Mesenchymal stem cell (in vitro differentiated cells and primary cell): Measurements from ENCODE around the gene IGF2.

ENCODE experiments used
- DNase-seq: peaks from one replicate; pipeline ENCODE4 v3.0.0-alpha.2; 2013
- H2AFZ ChIP-seq: one replicate; pipeline ENCODE4 v1.6.1; 2013; ENCODE audit warnings: low read depth, mild to moderate bottlenecking, control low read depth, inconsistent platforms, low read length, moderate library complexity
- H2AK5ac ChIP-seq: 2 replicates; pipeline ENCODE4 v1.6.1; 2013; ENCODE audit warnings: low read length, moderate library complexity, mild to moderate bottlenecking, inconsistent platforms; ENCODE audit not compliant: severe bottlenecking
- H2BK120ac ChIP-seq: one replicate; pipeline ENCODE4 v1.6.1; 2013; ENCODE audit warnings: low read depth, mild to moderate bottlenecking, inconsistent platforms, low read length, moderate library complexity
- H2BK12ac ChIP-seq, 2 experiments: one replicate each; pipeline ENCODE4 v1.6.1; 2013; ENCODE audit warnings: inconsistent platforms in 2 of 2, low read length in 2 of 2, mild to moderate bottlenecking in 2 of 2, moderate library complexity in 2 of 2, control low read depth in 1 of 2
- H2BK15ac ChIP-seq: one replicate; pipeline ENCODE4 v1.6.1; 2013; ENCODE audit warnings: mild to moderate bottlenecking, low read depth, inconsistent platforms; ENCODE audit not compliant: poor library complexity, severe bottlenecking
- H2BK5ac ChIP-seq: 2 replicates; pipeline ENCODE4 v1.6.1; 2013; ENCODE audit warnings: low read depth, mild to moderate bottlenecking, low read length, control low read depth, inconsistent platforms; ENCODE audit not compliant: poor library complexity, severe bottlenecking
- H3K14ac ChIP-seq, 2 experiments: one replicate each; pipeline ENCODE4 v1.6.1; 2013; ENCODE audit warnings: inconsistent platforms in 2 of 2, low read length in 2 of 2, control low read depth in 1 of 2, mild to moderate bottlenecking in 1 of 2, moderate library complexity in 1 of 2
- H3K18ac ChIP-seq, 2 experiments: one replicate each; pipeline ENCODE4 v1.6.1; 2013; ENCODE audit warnings: inconsistent platforms in 2 of 2, low read length in 2 of 2, control low read depth in 1 of 2, low read depth in 1 of 2, mild to moderate bottlenecking in 1 of 2
- H3K23ac ChIP-seq, 2 experiments: one replicate each; pipeline ENCODE4 v1.6.1; 2013; ENCODE audit warnings: inconsistent platforms in 2 of 2, low read length in 2 of 2, mild to moderate bottlenecking in 2 of 2, moderate library complexity in 2 of 2, control low read depth in 1 of 2
- H3K27ac ChIP-seq: 2 replicates; pipeline ENCODE4 v1.5.1; 2013; ENCODE audit warnings: mild to moderate bottlenecking, moderate library complexity, low read length, control low read depth, inconsistent platforms; ENCODE audit not compliant: poor library complexity, severe bottlenecking
- H3K27me3 ChIP-seq, 2 experiments: 2 replicates each; pipeline versions ENCODE4 v1.6.1 to v1.7.0; 2013; ENCODE audit warnings: low read length in 2 of 2, mild to moderate bottlenecking in 2 of 2, moderate library complexity in 2 of 2, control low read depth in 1 of 2, inconsistent platforms in 1 of 2; ENCODE audit not compliant: control insufficient read depth in 1 of 2, insufficient read depth in 1 of 2
- H3K36me3 ChIP-seq, 2 experiments: 2 replicates each; pipeline versions ENCODE4 v1.6.1 to v1.7.0; 2013; ENCODE audit warnings: low read length in 2 of 2, control low read depth in 1 of 2, inconsistent platforms in 1 of 2, low read depth in 1 of 2, mild to moderate bottlenecking in 1 of 2; ENCODE audit not compliant: insufficient read depth in 2 of 2, control insufficient read depth in 1 of 2
- H3K4ac ChIP-seq, 2 experiments: one replicate each; pipeline ENCODE4 v1.6.1; 2013; ENCODE audit warnings: inconsistent platforms in 2 of 2, low read length in 2 of 2, mild to moderate bottlenecking in 2 of 2, moderate library complexity in 2 of 2, control low read depth in 1 of 2, low read depth in 1 of 2
- H3K4me1 ChIP-seq: 2 replicates; pipeline ENCODE4 v1.6.1; 2013; ENCODE audit warnings: low read depth, low read length, control low read depth; ENCODE audit not compliant: control insufficient read depth, insufficient read depth
- H3K4me2 ChIP-seq: 2 replicates; pipeline ENCODE4 v1.6.1; 2013; ENCODE audit warnings: low read length, mild to moderate bottlenecking, inconsistent platforms; ENCODE audit not compliant: poor library complexity, severe bottlenecking
- H3K4me3 ChIP-seq, 2 experiments: 2 replicates each; pipeline versions ENCODE4 v1.5.1 to v1.7.0; 2013; ENCODE audit warnings: low read length in 2 of 2, mild to moderate bottlenecking in 2 of 2, control low read depth in 1 of 2, low read depth in 1 of 2; ENCODE audit not compliant: insufficient read depth in 1 of 2
- H3K79me1 ChIP-seq: replicated peaks from 2 replicates; pipeline ENCODE4 v1.6.1; 2013; ENCODE audit warnings: mild to moderate bottlenecking, control low read depth, low read length, inconsistent platforms; ENCODE audit not compliant: poor library complexity, severe bottlenecking
- H3K9ac ChIP-seq: 2 replicates; pipeline ENCODE4 v1.7.0; 2013; ENCODE audit warnings: mild to moderate bottlenecking, low read length, moderate library complexity
- H3K9me3 ChIP-seq: 2 replicates; pipeline ENCODE4 v1.7.0; 2013; ENCODE audit warnings: mild to moderate bottlenecking, low read length; ENCODE audit not compliant: control insufficient read depth
- H4K8ac ChIP-seq: one replicate; pipeline ENCODE4 v1.6.1; 2013; ENCODE audit warnings: inconsistent platforms, mild to moderate bottlenecking, low read length, moderate library complexity
- H4K91ac ChIP-seq: one replicate; pipeline ENCODE4 v1.6.1; 2013; ENCODE audit warnings: mild to moderate bottlenecking, low read length, inconsistent platforms
- WGBS: methylation state at CpG from one replicate; pipeline ENCODE4 v1.1.7; 2013; ENCODE audit warnings: mixed read lengths; 5-methylcytosine and 5-hydroxymethylcytosine counted together

Gene IGF2

DNA sequence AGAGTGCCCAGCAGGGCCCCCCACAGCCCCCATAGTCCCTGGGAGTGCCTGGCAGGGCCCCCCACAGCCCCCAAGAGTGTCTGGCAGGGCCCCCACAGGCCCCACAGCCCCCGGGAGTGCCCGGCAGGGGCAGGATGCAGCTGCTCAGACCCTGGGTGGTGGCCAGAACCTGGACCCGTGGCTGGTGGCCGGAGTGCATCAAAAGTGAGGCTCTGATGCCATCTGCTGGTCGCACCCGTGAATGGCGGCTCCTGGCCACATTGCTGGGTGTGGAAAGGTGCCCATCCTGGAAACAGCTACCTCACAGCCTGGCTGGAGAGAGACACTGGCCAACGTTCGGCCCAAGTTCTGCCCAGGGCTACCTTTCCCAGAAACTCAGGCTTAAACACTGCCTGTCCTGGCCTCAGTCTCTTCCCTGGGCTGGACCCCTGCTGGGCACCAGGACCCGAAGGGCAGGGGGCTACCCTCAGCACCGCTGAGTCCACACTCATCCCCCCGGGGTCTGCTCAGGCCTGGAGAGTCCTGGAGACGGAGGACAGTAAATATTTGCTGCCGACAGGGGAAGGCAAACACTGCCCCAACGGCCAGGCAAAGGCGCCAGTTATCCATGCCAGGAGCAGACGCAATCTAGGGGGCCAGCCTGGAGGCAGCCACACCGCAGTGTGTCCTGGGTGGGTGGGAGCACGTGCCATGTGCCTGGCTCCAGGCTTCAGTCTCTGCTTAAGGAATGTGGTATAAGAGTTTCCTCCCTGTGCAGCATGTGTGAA lies 17.4 kb upstream of the IGF2 start:
- no peak overlapping the region for H3K4me3 ChIP-seq
- H3K14ac ChIP-seq, result no peak overlapping the region
- no peak overlapping the region for H3K27ac ChIP-seq
- H2BK5ac ChIP-seq, result no peak overlapping the region
- no peaks in the 10 kb centered on the region for H3K79me1 ChIP-seq
- no peaks in the 10 kb centered on the region for H3K9me3 ChIP-seq
- H4K91ac ChIP-seq, result no peak overlapping the region
- H3K23ac ChIP-seq, result no peak overlapping the region
- 42% methylated on average over 19 of the region's 19 CpGs for WGBS
- no peak overlapping the region for H3K9ac ChIP-seq
- peak; percentile 48 for DNase-seq
- H2AFZ ChIP-seq, result no peak overlapping the region
- no peak overlapping the region for H3K4me2 ChIP-seq
- no peak overlapping the region for H2AK5ac ChIP-seq
- no peak overlapping the region for H3K4ac ChIP-seq
- H3K36me3 ChIP-seq, result no peaks in the 10 kb centered on the region
- no peak overlapping the region for H2BK12ac ChIP-seq
- no peak overlapping the region for H2BK15ac ChIP-seq
- H2BK120ac ChIP-seq, result no peak overlapping the region
- peaks cover 1% of the 10 kb centered on the region for H3K4me1 ChIP-seq
- no peak overlapping the region for H4K8ac ChIP-seq
- peaks cover 22 to 61% of the 10 kb centered on the region in 2 experiments for H3K27me3 ChIP-seq
- H3K18ac ChIP-seq, result no peak overlapping the region

DNA sequence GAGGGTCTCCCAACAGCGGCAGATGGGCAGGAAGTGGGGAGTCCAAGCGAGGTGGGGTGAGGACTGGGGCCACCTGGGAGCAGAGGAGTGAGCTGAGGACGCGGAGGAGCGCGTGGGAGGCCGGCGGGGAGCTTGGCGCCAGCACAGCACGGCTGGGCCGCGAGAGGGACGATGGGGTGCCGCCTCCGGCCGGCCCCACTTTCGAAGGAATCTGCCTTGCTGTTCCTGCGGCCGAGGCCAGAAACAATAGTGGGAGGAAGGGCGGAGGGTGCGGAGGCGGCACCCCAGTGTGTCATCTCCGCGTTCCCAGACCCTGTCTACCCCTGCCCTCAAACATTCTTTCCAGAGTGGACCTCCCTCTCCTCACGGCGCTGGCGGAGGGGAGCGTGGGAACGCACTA lies 16.3 kb upstream of the IGF2 start:
- Histone ChIP-seq H3K9ac (no peak overlapping the region), H3K23ac (no peak overlapping the region), H2AK5ac (no peak overlapping the region), H2AFZ (no peak overlapping the region), H2BK12ac (no peak overlapping the region), H2BK120ac (no peak overlapping the region), H3K4me2 (no peak overlapping the region), H4K91ac (no peak overlapping the region), H3K14ac (no peak overlapping the region), H3K36me3 (no peaks in the 10 kb centered on the region), H3K4ac (no peak overlapping the region), H3K79me1 (no peaks in the 10 kb centered on the region), H3K4me1 (peaks cover 2% of the 10 kb centered on the region), H2BK5ac (no peak overlapping the region), H3K27me3 (peaks cover 28 to 72% of the 10 kb centered on the region in 2 experiments), H4K8ac (no peak overlapping the region), H2BK15ac (no peak overlapping the region), H3K18ac (no peak overlapping the region), H3K9me3 (no peaks in the 10 kb centered on the region), H3K4me3 (no peak overlapping the region), H3K27ac (no peak overlapping the region)
- 74% methylated on average over 17 of the region's 29 CpGs for WGBS
- DNase-seq, result no peak

DNA sequence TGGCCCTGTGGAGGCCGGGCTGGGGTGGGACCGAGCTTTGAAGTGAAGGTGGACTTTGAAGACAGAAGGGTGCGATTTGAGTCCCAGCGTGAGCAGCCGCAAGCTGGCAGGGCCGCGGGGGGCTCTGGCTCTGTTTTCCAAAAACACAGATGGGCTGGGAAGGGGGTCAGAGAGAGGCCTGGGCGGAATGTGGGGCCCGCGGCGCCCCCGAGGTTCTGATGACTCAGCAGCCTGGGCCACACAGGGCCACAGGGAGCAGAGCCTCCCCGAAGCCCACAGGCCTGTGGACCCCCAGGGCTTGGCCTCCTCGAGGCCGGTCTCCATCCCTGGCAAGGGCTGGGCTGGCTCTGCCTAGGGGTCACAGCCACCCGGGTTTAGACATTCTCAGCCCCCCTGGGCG lies 15.7 kb upstream of the IGF2 start:
- Histone ChIP-seq H3K9ac (no peak overlapping the region), H3K14ac (no peak overlapping the region), H3K23ac (no peak overlapping the region), H3K79me1 (no peaks in the 10 kb centered on the region), H3K4me3 (no peak overlapping the region), H2AK5ac (no peak overlapping the region), H3K4me2 (no peak overlapping the region), H3K4me1 (peaks cover 4% of the 10 kb centered on the region), H3K27me3 (peaks cover 31 to 73% of the 10 kb centered on the region in 2 experiments), H3K36me3 (no peaks in the 10 kb centered on the region), H3K27ac (no peak overlapping the region), H3K4ac (no peak overlapping the region), H2BK5ac (no peak overlapping the region), H3K18ac (no peak overlapping the region), H2BK120ac (no peak overlapping the region), H4K91ac (no peak overlapping the region), H3K9me3 (no peaks in the 10 kb centered on the region), H2AFZ (no peak overlapping the region), H2BK15ac (no peak overlapping the region), H4K8ac (no peak overlapping the region), H2BK12ac (no peak overlapping the region)
- 88% methylated on average over 15 of the region's 17 CpGs for WGBS
- no peak for DNase-seq

DNA sequence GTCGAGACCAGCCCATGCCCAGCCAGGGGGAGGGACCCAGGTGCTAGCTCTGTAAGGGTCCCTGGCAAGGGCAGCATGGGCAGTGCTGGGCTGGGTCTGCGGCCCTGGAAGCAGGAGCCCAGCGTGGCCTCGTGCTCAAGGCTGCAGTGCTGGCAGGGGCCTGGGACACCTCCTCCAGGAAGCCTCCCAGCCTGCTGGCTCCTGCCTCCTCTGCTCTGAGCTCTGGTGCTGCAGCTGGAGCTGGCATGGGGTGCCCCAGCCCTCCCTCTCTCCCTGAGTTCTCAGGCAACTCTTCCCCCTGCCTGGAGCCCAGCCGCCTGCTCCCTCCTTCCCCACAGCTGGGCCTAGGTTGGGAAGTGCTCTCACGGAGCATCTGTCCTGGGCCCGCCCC lies 15.0 kb upstream of the IGF2 start:
- no peak overlapping the region for H2AFZ ChIP-seq
- no peaks in the 10 kb centered on the region for H3K9me3 ChIP-seq
- no peak overlapping the region for H4K91ac ChIP-seq
- H3K36me3 ChIP-seq, result no peaks in the 10 kb centered on the region
- H3K4me1 ChIP-seq, result peaks cover 9% of the 10 kb centered on the region
- no peak overlapping the region for H2BK12ac ChIP-seq
- no peak overlapping the region for H2BK15ac ChIP-seq
- no peak overlapping the region for H3K4me3 ChIP-seq
- H2BK5ac ChIP-seq, result no peak overlapping the region
- H3K27me3 ChIP-seq, result peaks cover 34 to 80% of the 10 kb centered on the region in 2 experiments
- H3K27ac ChIP-seq, result no peak overlapping the region
- no peak overlapping the region for H3K4ac ChIP-seq
- no peak overlapping the region for H2BK120ac ChIP-seq
- H3K4me2 ChIP-seq, result no peak overlapping the region
- H2AK5ac ChIP-seq, result no peak overlapping the region
- H3K14ac ChIP-seq, result no peak overlapping the region
- H3K9ac ChIP-seq, result no peak overlapping the region
- DNase-seq, result no peak
- no peaks in the 10 kb centered on the region for H3K79me1 ChIP-seq
- H3K23ac ChIP-seq, result no peak overlapping the region
- H3K18ac ChIP-seq, result no peak overlapping the region
- WGBS, result 88% methylated on average over 5 of the region's 7 CpGs
- no peak overlapping the region for H4K8ac ChIP-seq
